Fibroblast of villous mesenchyme (primary cell): ENCODE measurements around the gene ACAP3. TPM values are rescaled to one million over a fixed set of nuclear protein-coding genes. Genes with fewer than 3 reads are reported as not detected.
A peak's percentile ranks its signal among the peaks of the same experiment; 100 is the strongest.

Experiments used
- DNase-seq: peaks from one replicate; pipeline ENCODE4 v3.0.0-alpha.2; 2010; ENCODE audit warnings: low read depth
- H3K4me3 ChIP-seq: 2 replicates; pipeline ENCODE4 v1.5.1; 2011; ENCODE audit warnings: low read depth, mild to moderate bottlenecking, low read length
- total RNA-seq: library from RNA; depleted of rRNA; stranded (reverse); fragments of >200 nt; gene quantifications from 2 replicates; pipeline ENCODE4 v1.2.3, GENCODE V29; 2012
- TF ChIP-seq, protein P1 (sequence below): IDR thresholded peaks from 2 replicates; pipeline ENCODE4 v1.5.1; 2012; ENCODE audit warnings: low read depth, mild to moderate bottlenecking, low read length; ENCODE audit not compliant: insufficient read depth

The ACAP3 gene
- total RNA-seq, 1 donor = 43.2 TPM

DNA sequence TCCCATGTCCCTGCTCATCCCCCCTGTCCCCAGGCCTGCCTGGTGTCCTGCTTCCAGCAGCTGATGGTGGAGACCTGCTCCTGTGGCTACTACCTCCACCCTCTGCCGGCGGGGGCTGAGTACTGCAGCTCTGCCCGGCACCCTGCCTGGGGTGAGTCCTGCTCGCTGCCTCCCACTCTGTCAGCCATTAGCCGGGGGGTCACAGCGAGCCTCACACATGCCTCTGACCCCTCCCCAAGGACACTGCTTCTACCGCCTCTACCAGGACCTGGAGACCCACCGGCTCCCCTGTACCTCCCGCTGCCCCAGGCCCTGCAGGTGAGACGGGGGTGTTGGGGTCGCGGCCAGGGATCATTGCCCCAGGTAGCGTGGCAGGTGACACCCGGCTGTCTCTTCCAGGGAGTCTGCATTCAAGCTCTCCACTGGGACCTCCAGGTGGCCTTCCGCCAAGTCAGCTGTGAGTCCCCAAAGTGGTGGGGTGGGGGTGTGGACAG lies 17.4 kb downstream of the ACAP3 start:
- no peak overlapping the region for H3K4me3 ChIP-seq
- TF ChIP-seq, protein P1, sequence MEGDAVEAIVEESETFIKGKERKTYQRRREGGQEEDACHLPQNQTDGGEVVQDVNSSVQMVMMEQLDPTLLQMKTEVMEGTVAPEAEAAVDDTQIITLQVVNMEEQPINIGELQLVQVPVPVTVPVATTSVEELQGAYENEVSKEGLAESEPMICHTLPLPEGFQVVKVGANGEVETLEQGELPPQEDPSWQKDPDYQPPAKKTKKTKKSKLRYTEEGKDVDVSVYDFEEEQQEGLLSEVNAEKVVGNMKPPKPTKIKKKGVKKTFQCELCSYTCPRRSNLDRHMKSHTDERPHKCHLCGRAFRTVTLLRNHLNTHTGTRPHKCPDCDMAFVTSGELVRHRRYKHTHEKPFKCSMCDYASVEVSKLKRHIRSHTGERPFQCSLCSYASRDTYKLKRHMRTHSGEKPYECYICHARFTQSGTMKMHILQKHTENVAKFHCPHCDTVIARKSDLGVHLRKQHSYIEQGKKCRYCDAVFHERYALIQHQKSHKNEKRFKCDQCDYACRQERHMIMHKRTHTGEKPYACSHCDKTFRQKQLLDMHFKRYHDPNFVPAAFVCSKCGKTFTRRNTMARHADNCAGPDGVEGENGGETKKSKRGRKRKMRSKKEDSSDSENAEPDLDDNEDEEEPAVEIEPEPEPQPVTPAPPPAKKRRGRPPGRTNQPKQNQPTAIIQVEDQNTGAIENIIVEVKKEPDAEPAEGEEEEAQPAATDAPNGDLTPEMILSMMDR = peak; percentile 57
- no peak for DNase-seq

DNA sequence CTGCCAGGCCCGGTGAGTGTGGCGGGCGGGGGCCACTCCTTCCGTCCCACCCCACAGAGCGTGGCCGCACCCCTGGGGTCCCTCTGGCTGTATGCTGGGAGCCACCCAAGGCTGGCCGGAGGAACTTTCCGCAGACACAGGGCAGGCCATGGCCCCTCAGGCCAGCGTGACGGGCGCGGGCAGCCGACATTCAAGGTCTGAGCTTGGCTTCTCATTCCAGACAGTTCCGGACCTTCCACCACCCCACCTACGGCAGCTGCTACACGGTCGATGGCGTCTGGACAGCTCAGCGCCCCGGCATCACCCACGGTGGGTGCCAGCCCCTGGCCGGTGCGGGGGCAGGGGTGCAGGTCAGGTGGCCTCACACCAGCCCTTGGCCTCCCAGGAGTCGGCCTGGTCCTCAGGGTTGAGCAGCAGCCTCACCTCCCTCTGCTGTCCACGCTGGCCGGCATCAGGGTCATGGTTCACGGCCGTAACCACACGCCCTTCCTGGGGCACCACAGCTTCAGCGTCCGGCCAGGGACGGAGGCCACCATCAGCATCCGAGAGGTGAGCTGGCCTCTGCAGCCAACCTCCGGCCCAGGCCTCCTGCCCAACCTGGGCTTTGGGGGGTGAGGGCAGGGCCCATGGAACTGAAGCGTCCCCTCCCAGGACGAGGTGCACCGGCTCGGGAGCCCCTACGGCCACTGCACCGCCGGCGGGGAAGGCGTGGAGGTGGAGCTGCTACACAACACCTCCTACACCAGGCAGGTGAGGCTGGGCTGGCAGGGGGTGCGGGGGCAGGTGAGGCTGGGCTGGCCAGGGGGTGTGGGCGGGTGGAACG lies 20.2 kb downstream of the ACAP3 start:
- no peak for DNase-seq
- TF ChIP-seq, protein P1 = no peak
- no peak overlapping the region for H3K4me3 ChIP-seq

DNA sequence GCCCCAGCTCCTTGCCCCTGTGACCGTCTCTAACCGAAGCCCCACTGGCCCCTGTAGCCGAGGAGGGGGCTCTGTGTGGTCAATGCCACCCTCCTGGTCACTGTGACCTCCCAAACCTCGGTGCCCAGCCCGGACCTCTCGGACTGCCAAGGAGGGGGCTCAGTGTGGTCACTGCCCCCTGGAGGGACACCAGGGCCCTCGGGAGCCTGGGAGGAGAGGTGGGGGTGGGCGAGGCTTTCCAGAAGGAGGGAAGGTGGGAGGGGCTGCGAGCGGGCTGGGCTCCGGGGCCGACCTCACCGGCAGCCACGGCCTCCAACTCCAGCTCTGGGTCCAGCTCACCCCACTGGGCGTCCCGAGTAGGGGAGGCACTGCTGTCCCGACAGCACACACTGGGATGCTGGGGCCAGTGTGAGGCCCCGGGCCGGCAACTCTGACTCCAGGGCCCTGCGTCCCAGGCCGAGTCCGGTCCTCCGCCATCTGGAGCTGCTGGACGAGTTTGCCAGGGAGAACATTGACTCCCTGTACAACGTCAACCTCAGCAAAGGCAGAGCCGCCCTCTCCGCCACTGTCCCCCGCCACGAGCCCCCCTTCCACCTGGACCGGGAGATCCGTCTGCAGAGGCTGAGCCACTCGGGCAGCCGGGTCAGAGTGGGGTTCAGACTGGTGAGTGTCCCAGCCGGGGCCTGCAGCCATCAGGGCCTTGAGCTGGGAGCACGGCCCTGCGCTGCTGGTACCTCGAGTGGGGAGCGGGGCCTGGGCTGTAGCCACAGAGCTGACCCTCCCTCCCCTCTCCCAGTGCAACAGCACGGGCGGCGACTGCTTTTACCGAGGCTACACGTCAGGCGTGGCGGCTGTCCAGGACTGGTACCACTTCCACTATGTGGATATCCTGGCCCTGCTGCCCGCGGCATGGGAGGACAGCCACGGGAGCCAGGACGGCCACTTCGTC lies 21.1 kb downstream of the ACAP3 start:
- TF ChIP-seq, protein P1 = no peak
- no peak overlapping the region for H3K4me3 ChIP-seq
- no peak for DNase-seq

DNA sequence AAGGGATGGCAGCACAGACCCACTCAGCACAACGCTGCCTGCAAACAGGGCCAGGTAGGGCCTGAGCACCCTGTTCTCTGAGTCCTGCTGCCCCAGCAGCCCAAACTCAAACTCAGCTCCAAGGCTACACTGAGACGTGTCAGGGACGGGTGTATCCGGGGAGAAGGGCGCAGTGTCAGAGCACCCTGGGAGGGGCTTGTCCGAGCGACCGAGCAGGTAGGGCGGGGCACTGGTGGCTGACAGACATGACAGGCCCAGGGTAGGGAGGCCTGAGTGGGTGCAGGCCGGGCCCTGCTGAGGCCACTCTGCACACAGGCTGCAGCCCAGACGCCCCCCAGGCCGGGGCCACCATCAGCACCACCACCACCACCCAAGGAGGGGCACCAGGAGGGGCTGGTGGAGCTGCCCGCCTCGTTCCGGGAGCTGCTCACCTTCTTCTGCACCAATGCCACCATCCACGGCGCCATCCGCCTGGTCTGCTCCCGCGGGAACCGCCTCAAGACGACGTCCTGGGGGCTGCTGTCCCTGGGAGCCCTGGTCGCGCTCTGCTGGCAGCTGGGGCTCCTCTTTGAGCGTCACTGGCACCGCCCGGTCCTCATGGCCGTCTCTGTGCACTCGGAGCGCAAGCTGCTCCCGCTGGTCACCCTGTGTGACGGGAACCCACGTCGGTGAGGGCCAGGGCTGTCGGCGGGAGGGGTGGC lies 22.0 kb downstream of the ACAP3 start:
- no peak overlapping the region for H3K4me3 ChIP-seq
- DNase-seq = no peak
- TF ChIP-seq, protein P1 = no peak

DNA sequence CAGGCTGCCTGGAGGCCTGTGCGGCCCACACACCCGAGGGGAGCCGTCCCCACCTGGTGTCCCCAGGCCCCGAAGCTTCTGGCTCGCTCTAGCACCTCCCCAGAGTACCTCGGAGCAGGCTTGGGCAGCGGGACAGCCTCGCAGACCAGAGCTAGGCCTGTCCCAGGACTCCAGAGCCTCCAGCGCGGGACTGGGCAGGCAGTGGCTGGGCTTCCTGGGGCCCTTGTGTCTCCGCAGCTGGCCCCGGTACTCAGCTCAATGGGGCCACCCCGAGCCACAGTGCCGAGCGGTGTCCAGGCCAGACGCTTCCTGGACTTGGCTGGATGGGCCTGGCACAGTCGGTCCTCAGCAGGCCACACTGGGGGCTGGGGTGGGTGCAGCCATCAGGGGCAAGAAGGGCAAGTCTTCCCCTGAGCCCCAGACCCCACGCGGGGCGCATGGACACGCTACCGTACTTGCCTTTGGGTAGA lies 22.6 kb downstream of the ACAP3 start:
- no peak overlapping the region for H3K4me3 ChIP-seq
- TF ChIP-seq, protein P1 = no peak
- no peak for DNase-seq
